H1 (cell line): ENCODE data around the gene TGFBR2. TPM values are rescaled to one million over a fixed set of nuclear protein-coding genes. Genes with fewer than 3 reads are reported as not detected.

ENCODE experiments used
- CTCF ChIA-PET: fragments of 300-600 bp; sonication (Branson Sonifier 250); formaldehyde crosslinking; loops from one replicate; lab custom pipeline; 2021; ENCODE audit not compliant: partially characterized antibody; lab: Charles Lee
- POLR2A ChIA-PET: fragments of 300-600 bp; sonication (Branson Sonifier 250); formaldehyde crosslinking; loops from one replicate; lab custom pipeline; 2021; ENCODE audit warnings: inconsistent platforms; ENCODE audit not compliant: partially characterized antibody; lab: Charles Lee
- DNase-seq, 2 experiments: peaks; one replicate each; pipeline versions ENCODE4 v3.0.0 to v3.0.0-alpha.2; 2010 to 2022; ENCODE audit warnings: low spot score in 2 of 2, low read depth in 1 of 2, mixed read lengths in 1 of 2
- FAIRE-seq: peaks from 2 replicates; lab custom pipeline; 2011; peaks lifted over from hg19 to GRCh38; lab: Jason Lieb, UNC
- H2AFZ ChIP-seq: 2 replicates; pipeline ENCODE4 v1.8.1; 2012; ENCODE audit warnings: low read length, inconsistent platforms
- H2AK5ac ChIP-seq: 2 replicates; pipeline ENCODE4 v1.6.1; 2013; ENCODE audit warnings: low read depth, low read length
- H2BK120ac ChIP-seq: replicated peaks from 2 replicates; pipeline ENCODE3; 2013; ENCODE audit warnings: low read depth, low read length, inconsistent platforms
- H2BK12ac ChIP-seq: 2 replicates; pipeline ENCODE4 v1.6.1; 2013; ENCODE audit warnings: low read depth, low read length
- H2BK15ac ChIP-seq: 2 replicates; pipeline ENCODE4 v1.6.1; 2013; ENCODE audit warnings: low read length
- H2BK20ac ChIP-seq: 2 replicates; pipeline ENCODE4 v1.6.1; 2013; ENCODE audit warnings: low read length
- H2BK5ac ChIP-seq: 2 replicates; pipeline ENCODE4 v1.6.1; 2013; ENCODE audit warnings: low read depth, low read length
- H3K14ac ChIP-seq: 2 replicates; pipeline ENCODE4 v1.6.1; 2013; ENCODE audit warnings: inconsistent platforms; ENCODE audit not compliant: insufficient read length
- H3K18ac ChIP-seq: 2 replicates; pipeline ENCODE4 v1.6.1; 2013; ENCODE audit warnings: low read length; ENCODE audit errors: extremely low read depth
- H3K23ac ChIP-seq: 2 replicates; pipeline ENCODE4 v1.6.1; 2013; ENCODE audit warnings: inconsistent platforms; ENCODE audit not compliant: insufficient read length
- H3K23me2 ChIP-seq: 2 replicates; pipeline ENCODE4 v1.6.1; 2013; ENCODE audit warnings: low read depth, low read length
- H3K27ac ChIP-seq: 2 replicates; pipeline ENCODE4 v1.6.1; 2011; ENCODE audit warnings: low read depth, low read length, inconsistent platforms
- H3K27me3 ChIP-seq, 4 experiments: replicated peaks in 1 of 4; 1 replicate in 1 of 4; 2 replicates in 3 of 4; pipeline versions ENCODE4 v1.6.1 to v1.8.1; 2011 to 2013; ENCODE audit warnings: low read length in 3 of 4, mild to moderate bottlenecking in 3 of 4, inconsistent platforms in 2 of 4, mixed read lengths in 2 of 4, moderate library complexity in 1 of 4; ENCODE audit not compliant: control insufficient read depth in 3 of 4, insufficient read depth in 3 of 4; ENCODE audit errors: extremely low read depth in 1 of 4
- H3K36me3 ChIP-seq, 4 experiments: 2 replicates each; pipeline versions ENCODE4 v1.6.1 to v1.8.1; 2011 to 2013; ENCODE audit warnings: mild to moderate bottlenecking in 4 of 4, low read length in 3 of 4, moderate library complexity in 2 of 4, control low read depth in 1 of 4, inconsistent platforms in 1 of 4; ENCODE audit not compliant: insufficient read depth in 4 of 4, control insufficient read depth in 2 of 4
- H3K4ac ChIP-seq: replicated peaks from 2 replicates; pipeline ENCODE3; 2013; ENCODE audit warnings: low read length, low read depth, mixed read lengths, inconsistent platforms; ENCODE audit not compliant: insufficient read length
- H3K4me1 ChIP-seq, 4 experiments: replicated peaks in 1 of 4; 1 replicate in 1 of 4; 2 replicates in 3 of 4; pipeline versions ENCODE4 v1.6.1 to v1.8.1; 2011 to 2013; ENCODE audit warnings: low read length in 3 of 4, inconsistent platforms in 2 of 4, mixed read lengths in 1 of 4; ENCODE audit not compliant: insufficient read depth in 4 of 4, control insufficient read depth in 3 of 4
- H3K4me2 ChIP-seq, 2 experiments: 2 replicates each; pipeline versions ENCODE4 v1.6.1 to v1.8.1; 2011 to 2013; ENCODE audit warnings: low read depth in 2 of 2, low read length in 2 of 2, control low read depth in 1 of 2, inconsistent platforms in 1 of 2, mild to moderate bottlenecking in 1 of 2; ENCODE audit not compliant: insufficient read depth in 1 of 2
- H3K4me3 ChIP-seq, 4 experiments: fragments of 200-600, 300-600 bp in 1 of 4; sonication (generic), shearing (Covaris generic), sonication (Bioruptor Twin) in 1 of 4; 2 replicates each; pipeline versions ENCODE4 v1.5.1 to v1.8.1; 2011 to 2016; ENCODE audit warnings: low read length in 4 of 4, low read depth in 3 of 4, control low read depth in 2 of 4, inconsistent platforms in 2 of 4, mild to moderate bottlenecking in 2 of 4, mixed read lengths in 1 of 4, moderate library complexity in 1 of 4; ENCODE audit not compliant: insufficient read depth in 2 of 4; ENCODE audit errors: extremely low read depth in 1 of 4
- H3K56ac ChIP-seq: replicated peaks from 2 replicates; pipeline ENCODE3; 2013; ENCODE audit warnings: low read depth, mild to moderate bottlenecking, mixed read lengths, low read length, inconsistent platforms; ENCODE audit not compliant: insufficient read length
- H3K79me1 ChIP-seq: 2 replicates; pipeline ENCODE4 v1.6.1; 2013; ENCODE audit warnings: low read depth, low read length, control low read depth
- H3K79me2 ChIP-seq, 2 experiments: 2 replicates each; pipeline versions ENCODE4 v1.6.1 to v1.8.1; 2012 to 2013; ENCODE audit warnings: low read length in 2 of 2, mild to moderate bottlenecking in 2 of 2, inconsistent platforms in 1 of 2; ENCODE audit not compliant: insufficient read depth in 2 of 2, control insufficient read depth in 1 of 2
- H3K9ac ChIP-seq, 4 experiments: replicated peaks in 1 of 4; 1 replicate in 1 of 4; 2 replicates in 3 of 4; pipeline versions ENCODE4 v1.6.1 to v1.8.1; 2011 to 2013; ENCODE audit warnings: low read depth in 3 of 4, low read length in 3 of 4, control low read depth in 2 of 4, mild to moderate bottlenecking in 2 of 4, moderate library complexity in 2 of 4, inconsistent platforms in 1 of 4; ENCODE audit errors: extremely low read depth in 1 of 4
- H3K9me3 ChIP-seq, 2 experiments: 2 replicates each; pipeline versions ENCODE4 v1.6.1 to v1.8.1; 2012 to 2013; ENCODE audit warnings: mild to moderate bottlenecking in 2 of 2, moderate library complexity in 2 of 2, control low read depth in 1 of 2, inconsistent platforms in 1 of 2, low read depth in 1 of 2, low read length in 1 of 2, mixed read lengths in 1 of 2; ENCODE audit not compliant: insufficient read depth in 2 of 2
- H4K20me1 ChIP-seq, 2 experiments: replicated peaks in 1 of 2; 2 replicates each; pipeline versions ENCODE3 to v1.8.1; 2011 to 2013; ENCODE audit warnings: inconsistent platforms in 2 of 2, low read length in 2 of 2, mild to moderate bottlenecking in 1 of 2; ENCODE audit not compliant: insufficient read depth in 2 of 2, control insufficient read depth in 1 of 2
- H4K5ac ChIP-seq: 2 replicates; pipeline ENCODE4 v1.6.1; 2013; ENCODE audit warnings: low read length, low read depth, mixed read lengths, inconsistent platforms; ENCODE audit not compliant: insufficient read length
- H4K8ac ChIP-seq: 2 replicates; pipeline ENCODE4 v1.8.0; 2013; ENCODE audit warnings: mild to moderate bottlenecking, moderate library complexity, low read length, inconsistent platforms; ENCODE audit not compliant: insufficient read depth; ENCODE audit errors: extremely low read depth
- H4K91ac ChIP-seq: replicated peaks from 2 replicates; pipeline ENCODE3; 2013; ENCODE audit warnings: low read length, mixed read lengths, inconsistent platforms; ENCODE audit not compliant: insufficient read length
- SIRT6 ChIP-seq: IDR thresholded peaks from one replicate; pipeline ENCODE4 v1.7.1; 2012; ENCODE audit warnings: low read length, inconsistent platforms
- WGBS, 2 experiments: shearing (Covaris generic) in 1 of 2; methylation state at CpG; one replicate each; pipeline versions ENCODE4 v1.1.6 to v1.1.7; 2013 to 2015; ENCODE audit warnings: low lambda C conversion rate in 2 of 2, mixed read lengths in 2 of 2, inconsistent platforms in 1 of 2, low coverage in 1 of 2, missing lambda C conversion rate in 1 of 2; ENCODE audit not compliant: insufficient replicate concordance in 2 of 2, insufficient coverage in 1 of 2, insufficient read length in 1 of 2; ENCODE audit errors: extremely low coverage in 1 of 2, missing lambda C conversion rate in 1 of 2; 5-methylcytosine and 5-hydroxymethylcytosine counted together
- polyA plus RNA-seq, 7 experiments: library from polyadenylated mRNA; depleted of rRNA in 3 of 7; stranded (reverse) in 5 of 7; unstranded in 2 of 7; fragments of >200 nt in 5 of 7; fragments of 200-250 nt in 2 of 7; gene quantifications; 1 replicate in 5 of 7; 2 replicates in 1 of 7; 4 replicates in 1 of 7; pipeline versions ENCODE4 v1.2.1 to v1.2.3, GENCODE V29; 2011 to 2013; ENCODE audit warnings: missing spikeins in 2 of 7, mixed read lengths in 2 of 7
- total RNA-seq: library from RNA; stranded (reverse); fragmentation: NEBNext Ultra II Directional; extraction: Animal tissue kit (Norgen Biotek cat#: 25700); gene quantifications from 2 replicates; pipeline ENCODE4 v1.2.1, GENCODE V29; 2021

Gene TGFBR2
- total and polyA plus RNA-seq, 2 of the 8 experiments (the other 6 are each of a cell fraction or from before 2014, with no cell fraction given), result 4.2 to 7.4 TPM

- H3K4me1 ChIP-seq, result peaks cover 0 to 11% (median 4%) of the 10 kb centered on the region in 4 experiments; a peak in 4 of 7 replicates
- CTCF ChIA-PET, result interaction anchor here (1.2 to 2.4 kb wide), 3 partner anchors 9 to 696 kb away, joined by 3 to 9 read pairs (median 7); no protein-coding TSS in a partner anchor
- H3K14ac ChIP-seq, result no peak overlapping the region
These were observed 132.2 kb downstream of the TGFBR2 start for GRCh38 chr3:30738605-30739004.

More at GRCh38 chr3:30738605-30739004, 132.2 kb downstream of the TGFBR2 start:
- Histone ChIP-seq H3K18ac (no peak overlapping the region), H4K8ac (no peak overlapping the region), H3K4ac (no peak overlapping the region), H2AFZ (no peak overlapping the region), H3K4me3 (no peak overlapping the region), H3K4me2 (no peak overlapping the region), H2AK5ac (no peak overlapping the region), H3K79me2 (no peaks in the 10 kb centered on the region), H2BK15ac (no peak overlapping the region), H3K9me3 (no peaks in the 10 kb centered on the region), H2BK120ac (no peak overlapping the region), H3K9ac (no peak overlapping the region), H3K79me1 (no peaks in the 10 kb centered on the region), H3K56ac (no peak overlapping the region), H3K23ac (no peak overlapping the region), H2BK20ac (no peak overlapping the region), H3K27me3 (no peaks in the 10 kb centered on the region), H2BK5ac (no peak overlapping the region), H2BK12ac (no peak overlapping the region), H3K27ac (no peak overlapping the region), H4K91ac (no peak overlapping the region), H4K20me1 (no peaks in the 10 kb centered on the region), H4K5ac (no peak overlapping the region), H3K23me2 (no peaks in the 10 kb centered on the region), H3K36me3 (no peaks in the 10 kb centered on the region)
- no peak for TF ChIP-seq SIRT6
- POLR2A ChIA-PET, result no interaction called here
- FAIRE-seq (no peak), DNase-seq (no peak)
- 100% methylated on average over 3 of the region's 3 CpGs; no CpG with 5 or more reads in 1 of the 2 experiments for WGBS, 2 experiments
